Fibroblast of lung (primary cell): ENCODE data around the gene OCA2. TPM values are rescaled to one million over a fixed set of nuclear protein-coding genes. Genes with fewer than 3 reads are reported as not detected.
"Not testable (repeated sequence)": the region's sequence is repeated elsewhere in the genome, so short reads cannot be mapped to it uniquely, and the experiment has no call there.

Experiments
- DNase-seq, 2 donors: peaks; one replicate each; pipeline versions ENCODE4 v3.0.0 to v3.0.0-alpha.2; 2010; ENCODE audit warnings: low read depth in 2 of 2
- H2AFZ ChIP-seq: 2 replicates; pipeline ENCODE4 v1.5.1; 2012; ENCODE audit warnings: low read length, control low read depth, inconsistent platforms
- H3K27ac ChIP-seq: 2 replicates; pipeline ENCODE4 v1.5.1; 2011; ENCODE audit warnings: low read length, control low read depth; ENCODE audit not compliant: insufficient read depth
- H3K27me3 ChIP-seq: 2 replicates; pipeline ENCODE4 v1.5.1; 2011; ENCODE audit warnings: mild to moderate bottlenecking, low read length; ENCODE audit not compliant: control insufficient read depth, insufficient read depth
- H3K36me3 ChIP-seq: 2 replicates; pipeline ENCODE4 v1.5.1; 2011; ENCODE audit warnings: low read length; ENCODE audit not compliant: control insufficient read depth, insufficient read depth
- H3K4me1 ChIP-seq: 2 replicates; pipeline ENCODE4 v1.5.1; 2011; ENCODE audit warnings: low read length; ENCODE audit not compliant: control insufficient read depth, insufficient read depth; ENCODE audit errors: extremely low read depth
- H3K4me2 ChIP-seq: 2 replicates; pipeline ENCODE4 v1.5.1; 2011; ENCODE audit warnings: low read length, control low read depth; ENCODE audit not compliant: insufficient read depth; ENCODE audit errors: extremely low read depth
- H3K4me3 ChIP-seq, 4 experiments: fragments of 200-600 bp in 1 of 4; sonication (generic) in 1 of 4; replicated peaks in 1 of 4; 2 replicates each; pipeline ENCODE4 v1.5.1; 2011 to 2016; ENCODE audit warnings: low read length in 4 of 4, low read depth in 3 of 4, mild to moderate bottlenecking in 3 of 4, control low read depth in 2 of 4, inconsistent platforms in 1 of 4, mixed read lengths in 1 of 4; ENCODE audit not compliant: insufficient read depth in 1 of 4; ENCODE audit errors: control extremely low read depth in 1 of 4
- H3K79me2 ChIP-seq: 2 replicates; pipeline ENCODE4 v1.5.1; 2012; ENCODE audit warnings: mild to moderate bottlenecking, low read length, inconsistent platforms; ENCODE audit not compliant: control insufficient read depth, insufficient read depth
- H3K9ac ChIP-seq: 2 replicates; pipeline ENCODE4 v1.5.1; 2011; ENCODE audit warnings: mild to moderate bottlenecking, low read length, control low read depth; ENCODE audit not compliant: insufficient read depth
- H3K9me3 ChIP-seq: 2 replicates; pipeline ENCODE4 v1.5.1; 2012; ENCODE audit warnings: low read depth, low read length; ENCODE audit not compliant: control insufficient read depth, insufficient read depth
- H4K20me1 ChIP-seq: 2 replicates; pipeline ENCODE4 v1.5.1; 2011; ENCODE audit warnings: low read length; ENCODE audit not compliant: control insufficient read depth, insufficient read depth; ENCODE audit errors: extremely low read depth
- CTCF ChIP-seq, 2 donors: IDR thresholded peaks in 1 of 2; conservative IDR thresholded peaks in 1 of 2; 1 replicate in 1 of 2; 2 replicates in 1 of 2; pipeline ENCODE4 v1.5.1; 2011 to 2012; ENCODE audit warnings: low read length in 2 of 2, control low read depth in 1 of 2, inconsistent platforms in 1 of 2, low read depth in 1 of 2, mild to moderate bottlenecking in 1 of 2
- EZH2 ChIP-seq: IDR thresholded peaks from 2 replicates; pipeline ENCODE4 v1.5.1; 2012; ENCODE audit warnings: low read length, control low read depth, mild to moderate bottlenecking; ENCODE audit errors: missing control alignments
- polyA plus RNA-seq, 2 donors: library from polyadenylated mRNA; depleted of rRNA in 1 of 2; stranded (reverse) in 1 of 2; unstranded in 1 of 2; fragments of >200 nt; gene quantifications; 2 replicates each; pipeline ENCODE4 v1.2.1, GENCODE V29; 2011 to 2012; ENCODE audit warnings: missing spikeins in 1 of 2
- total RNA-seq: library from RNA; depleted of rRNA; stranded (reverse); fragments of >200 nt; gene quantifications from 2 replicates; pipeline ENCODE4 v1.2.1, GENCODE V29; 2014

The OCA2 gene
- total and polyA plus RNA-seq, 2 donors (not counting 1 experiment from before 2014, with no cell fraction given): not detected

- no peaks in the 10 kb centered on the region for H3K79me2 ChIP-seq
- no peaks in the 10 kb centered on the region for H4K20me1 ChIP-seq
- H3K4me1 ChIP-seq: no peaks in the 10 kb centered on the region
- no peaks in the 10 kb centered on the region for H3K9me3 ChIP-seq
- H3K4me2 ChIP-seq: no peak overlapping the region
- H3K27me3 ChIP-seq: no peaks in the 10 kb centered on the region
- no peak overlapping the region for H3K27ac ChIP-seq
- no peak overlapping the region for H3K9ac ChIP-seq
- TF ChIP-seq EZH2 (no peak), CTCF (conservative IDR thresholded peaks at IDR 0.05 in 1 of 2, IDR thresholded peaks at IDR 0.05 in 1 of 2; ENCODE audit: low read depth in 1 of 2, low read length in 2 of 2) (peak; percentile 75 to 84)
- no peak overlapping the region for H2AFZ ChIP-seq
- H3K4me3 ChIP-seq: no peak overlapping the region
- peaks cover 9% of the 10 kb centered on the region for H3K36me3 ChIP-seq
- peak; percentile 68 to 69 for DNase-seq
Observed at GRCh38 chr15:28123408-28124023, 24.4 kb upstream of the OCA2 start.

- Histone ChIP-seq H4K20me1 (no peaks in the 10 kb centered on the region), H3K9ac (no peak overlapping the region), H3K4me1 (no peaks in the 10 kb centered on the region), H3K4me2 (no peak overlapping the region), H3K4me3 (no peak overlapping the region), H3K79me2 (no peaks in the 10 kb centered on the region), H3K27ac (no peak overlapping the region), H3K27me3 (no peaks in the 10 kb centered on the region), H2AFZ (no peak overlapping the region), H3K9me3 (no peaks in the 10 kb centered on the region), H3K36me3 (peaks cover 9% of the 10 kb centered on the region)
- no peak for DNase-seq
- TF ChIP-seq EZH2: no peak
- no peak for TF ChIP-seq CTCF (conservative IDR thresholded peaks at IDR 0.05 in 1 of 2, IDR thresholded peaks at IDR 0.05 in 1 of 2; ENCODE audit: low read depth in 1 of 2, low read length in 2 of 2)
Observed at GRCh38 chr15:28122038-28122949, 23.2 kb upstream of the OCA2 start.

GRCh38 chr15:28121577-28121976 lies 22.5 kb upstream of the OCA2 start:
- not testable (repeated sequence) for H3K9ac ChIP-seq, H3K9me3 ChIP-seq, H3K36me3 ChIP-seq, H3K4me2 ChIP-seq, H3K27ac ChIP-seq, DNase-seq, H3K4me1 ChIP-seq, H2AFZ ChIP-seq, H3K79me2 ChIP-seq, H4K20me1 ChIP-seq, H3K4me3 ChIP-seq, H3K27me3 ChIP-seq
